IPS DF 4.7 (cell line): Measurements from ENCODE around the gene TMEM125.

Experiments used
- DNase-seq: peaks from one replicate; pipeline ENCODE4 v3.0.0-alpha.2; 2013; ENCODE audit warnings: low spot score; ENCODE audit errors: extremely low read depth

The TMEM125 gene

GRCh38 chr1:43309405-43310025 is 39.7 kb downstream of the TMEM125 start:
- no peak for DNase-seq

DNA sequence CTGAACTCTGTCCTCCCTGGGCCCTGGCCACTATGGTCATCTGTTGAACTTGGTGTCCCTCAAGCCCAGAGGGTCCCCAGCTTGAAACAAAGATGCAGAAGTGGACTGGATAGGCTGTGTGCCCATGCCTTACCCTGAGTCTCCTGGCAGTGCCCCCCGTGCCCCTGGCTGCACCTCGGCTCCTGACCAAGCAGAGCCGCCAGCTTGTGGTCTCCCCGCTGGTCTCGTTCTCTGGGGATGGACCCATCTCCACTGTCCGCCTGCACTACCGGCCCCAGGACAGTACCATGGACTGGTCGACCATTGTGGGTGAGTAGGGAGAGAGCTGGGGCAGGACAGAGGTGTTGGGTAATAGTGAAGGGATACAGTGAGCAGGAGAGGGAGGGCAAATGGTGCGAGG is 41.7 kb downstream of the TMEM125 start:
- no peak for DNase-seq

DNA sequence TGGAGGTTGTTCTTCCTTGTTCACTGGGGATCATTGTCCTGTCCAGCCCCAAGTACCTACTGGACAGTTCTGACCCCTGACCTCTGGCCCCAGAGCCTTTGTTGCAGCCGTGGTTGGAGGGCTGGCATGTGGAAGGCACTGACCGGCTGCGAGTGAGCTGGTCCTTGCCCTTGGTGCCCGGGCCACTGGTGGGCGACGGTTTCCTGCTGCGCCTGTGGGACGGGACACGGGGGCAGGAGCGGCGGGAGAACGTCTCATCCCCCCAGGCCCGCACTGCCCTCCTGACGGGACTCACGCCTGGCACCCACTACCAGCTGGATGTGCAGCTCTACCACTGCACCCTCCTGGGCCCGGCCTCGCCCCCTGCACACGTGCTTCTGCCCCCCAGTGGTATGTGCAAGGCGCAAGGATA is 42.4 kb downstream of the TMEM125 start:
- no peak for DNase-seq

- DNase-seq = no peak
These were observed 43.1 kb downstream of the TMEM125 start for GRCh38 chr1:43312663-43313515.

GRCh38 chr1:43313771-43314170 is 44.0 kb downstream of the TMEM125 start:
- DNase-seq = no peak

DNA sequence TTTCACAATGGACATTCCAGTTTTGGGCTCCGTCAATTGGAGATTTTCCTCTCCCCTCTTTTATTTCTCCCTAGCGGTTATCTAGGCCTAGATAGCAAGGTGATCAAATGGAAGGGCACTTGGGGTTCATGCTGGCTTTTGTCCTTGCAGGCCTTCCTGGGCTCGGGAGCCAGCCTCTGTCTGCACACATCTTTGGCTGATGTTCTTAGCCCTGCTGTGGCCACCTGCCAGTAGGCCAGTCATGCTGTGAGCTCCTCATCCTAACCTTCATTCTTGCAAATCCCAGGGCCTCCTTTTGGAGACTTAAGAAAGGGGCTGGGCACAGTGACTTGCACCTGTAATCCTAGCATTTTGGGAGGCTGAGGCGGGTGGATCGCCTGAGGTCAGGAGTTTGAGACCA is 44.5 kb downstream of the TMEM125 start:
- DNase-seq = no peak

- DNase-seq = no peak
These were observed 45.7 kb downstream of the TMEM125 start for GRCh38 chr1:43315481-43315880.

DNA sequence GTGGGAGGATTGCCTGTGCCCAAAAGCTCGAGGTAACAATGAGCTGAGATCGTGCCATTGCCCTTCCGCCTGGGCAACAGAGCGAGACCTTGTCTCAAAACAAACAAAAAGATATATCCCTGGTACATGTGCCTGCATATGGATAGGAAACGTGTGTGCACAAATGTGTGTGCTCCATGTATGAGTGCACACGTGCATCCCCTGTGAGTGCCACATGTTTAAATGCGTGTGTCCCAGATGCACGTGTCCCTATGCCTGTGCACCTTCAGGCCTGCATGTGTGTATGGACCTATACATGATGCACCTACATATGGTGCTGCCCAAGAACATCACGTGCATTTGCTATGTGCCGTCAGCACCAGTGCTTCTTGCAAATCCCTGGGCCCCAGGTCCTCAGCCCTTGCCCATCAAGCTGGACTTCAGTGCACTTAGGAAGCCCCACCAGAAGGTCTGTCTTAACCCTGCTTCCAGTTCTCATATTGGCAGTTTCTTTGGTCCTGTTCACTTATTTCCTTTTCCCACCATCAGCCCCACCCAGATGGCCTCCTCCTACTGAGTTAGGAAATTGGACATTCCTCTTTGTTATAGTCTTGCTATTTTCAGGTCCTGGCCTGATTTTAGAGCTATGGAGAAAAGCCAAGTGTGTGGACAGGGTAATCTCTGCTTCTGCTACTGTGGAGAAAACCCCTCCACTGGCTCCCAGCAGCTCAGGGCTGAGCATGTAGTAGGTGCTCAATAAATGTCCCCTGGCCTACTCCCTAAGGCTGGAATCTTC is 46.4 kb downstream of the TMEM125 start:
- no peak for DNase-seq

DNA sequence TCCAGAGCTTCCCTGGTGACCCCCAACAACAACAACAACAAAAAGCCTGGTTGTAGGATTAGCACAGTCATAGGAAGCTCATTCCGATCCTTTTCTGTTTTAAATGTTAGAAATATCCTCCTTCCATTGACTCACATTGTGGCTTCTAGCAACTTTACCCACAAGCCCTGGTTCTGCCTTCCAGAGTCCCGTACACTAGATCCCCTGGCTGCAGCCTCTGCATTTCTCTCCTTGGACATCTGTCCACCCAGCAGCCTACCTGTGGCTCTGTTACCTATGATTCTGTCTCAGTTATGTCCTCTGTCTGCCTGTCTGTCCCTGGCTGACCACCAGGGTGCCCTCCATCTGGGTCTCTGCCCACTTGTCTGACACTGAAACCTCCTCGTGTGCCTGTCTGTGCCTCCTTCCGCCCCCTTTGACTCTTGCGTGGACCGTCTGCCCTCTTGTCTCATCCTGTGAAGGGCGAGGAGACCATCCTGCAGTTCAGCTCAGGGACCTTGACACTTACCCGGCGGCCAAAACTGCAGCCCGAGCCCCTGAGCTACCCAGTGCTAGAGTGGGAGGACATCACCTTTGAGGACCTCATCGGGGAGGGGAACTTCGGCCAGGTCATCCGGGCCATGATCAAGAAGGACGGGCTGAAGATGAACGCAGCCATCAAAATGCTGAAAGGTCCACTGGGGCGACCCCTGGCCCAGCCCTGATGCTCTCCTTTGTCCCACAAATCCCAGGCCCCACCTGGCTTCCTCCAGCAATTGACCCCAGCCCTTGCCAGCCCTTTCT is 47.1 kb downstream of the TMEM125 start:
- DNase-seq = no peak

- DNase-seq = no peak
These were observed 48.2 kb downstream of the TMEM125 start for GRCh38 chr1:43317817-43318471.

DNA sequence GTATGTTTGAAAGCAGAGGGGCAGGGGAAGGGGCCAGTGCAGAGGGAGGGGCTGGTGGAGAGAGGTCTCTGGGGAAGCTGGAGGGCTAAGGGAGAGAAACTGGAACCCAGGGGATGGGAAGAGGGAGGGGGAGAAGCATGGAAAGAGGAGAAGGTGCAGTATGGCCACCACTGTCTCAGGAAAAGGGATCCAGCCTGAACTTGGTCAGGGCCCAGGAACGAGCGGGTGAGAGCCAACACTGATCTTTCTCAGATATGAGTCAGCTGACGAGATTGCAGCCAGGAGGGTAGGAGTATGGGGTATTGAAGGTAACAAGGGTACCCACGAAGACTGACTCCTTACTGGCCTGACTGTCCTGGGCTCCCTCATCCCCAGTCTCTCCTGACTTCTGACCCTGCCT is 49.0 kb downstream of the TMEM125 start:
- DNase-seq = no peak

- no peak for DNase-seq
These were observed 49.5 kb downstream of the TMEM125 start for GRCh38 chr1:43319288-43319687.

DNA sequence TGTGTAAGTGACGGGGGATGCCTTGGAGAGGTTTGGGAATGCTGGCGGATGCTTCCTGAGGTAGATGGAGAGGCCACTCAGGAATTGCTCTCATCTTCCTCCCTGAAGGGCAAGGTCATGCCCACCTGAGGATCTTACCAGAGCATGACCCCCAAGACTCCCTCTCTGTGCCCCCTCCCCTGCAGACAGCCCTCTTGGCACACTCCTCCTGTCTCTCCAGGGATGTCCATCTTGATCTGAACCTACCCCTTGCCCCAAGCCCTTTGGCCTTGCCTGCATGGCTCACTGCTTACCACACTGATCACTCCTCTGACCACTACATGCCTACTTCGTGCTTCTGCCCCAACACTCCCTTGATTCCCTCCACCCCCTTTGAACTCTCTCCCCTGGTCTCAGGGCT is 50.0 kb downstream of the TMEM125 start:
- no peak for DNase-seq

GRCh38 chr1:43321331-43321891 is 51.6 kb downstream of the TMEM125 start:
- DNase-seq = no peak

DNA sequence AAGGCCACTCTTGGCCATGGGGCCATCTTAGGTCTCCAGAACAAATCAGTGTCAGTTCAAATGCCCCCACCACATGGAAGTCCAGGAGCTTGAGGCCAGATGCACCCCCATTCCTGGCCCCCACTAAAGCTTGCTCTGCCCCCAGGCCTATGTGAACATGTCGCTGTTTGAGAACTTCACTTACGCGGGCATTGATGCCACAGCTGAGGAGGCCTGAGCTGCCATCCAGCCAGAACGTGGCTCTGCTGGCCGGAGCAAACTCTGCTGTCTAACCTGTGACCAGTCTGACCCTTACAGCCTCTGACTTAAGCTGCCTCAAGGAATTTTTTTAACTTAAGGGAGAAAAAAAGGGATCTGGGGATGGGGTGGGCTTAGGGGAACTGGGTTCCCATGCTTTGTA is 52.7 kb downstream of the TMEM125 start:
- no peak for DNase-seq
